Measurements from ENCODE around the gene TMEM161A.

- no peak for TF ChIP-seq CTCF (IDR thresholded peaks at IDR 0.05)
- TF ChIP-seq ZFX (IDR thresholded peaks at IDR 0.05; ENCODE audit: borderline replicate concordance), result no peak
These were observed 27.7 kb downstream of the TMEM161A start for GRCh38 chr19:19110410-19111135.
